CD14-positive monocyte (primary cell): ENCODE data around the gene TECTB. TPM values are rescaled to one million over a fixed set of nuclear protein-coding genes. Genes with fewer than 3 reads are reported as not detected.

Experiments used
- DNase-seq, 3 donors: peaks; one replicate each; pipeline ENCODE4 v3.0.0-alpha.2; 2011 to 2022
- H2AFZ ChIP-seq: 2 replicates; pipeline ENCODE4 v1.6.0; 2012; ENCODE audit warnings: mild to moderate bottlenecking, low read depth, low read length, inconsistent platforms; ENCODE audit not compliant: insufficient read depth, poor library complexity, severe bottlenecking
- H3K27ac ChIP-seq, 2 donors: 1 replicate in 1 of 2; 2 replicates in 1 of 2; pipeline ENCODE4 v1.5.1; 2012 to 2013; ENCODE audit warnings: low read length in 2 of 2, control low read depth in 1 of 2, inconsistent platforms in 1 of 2, low read depth in 1 of 2, mild to moderate bottlenecking in 1 of 2
- H3K27me3 ChIP-seq, 2 donors: one replicate each; pipeline versions ENCODE4 v1.6.0 to v1.6.1; 2011 to 2013; ENCODE audit warnings: low read length in 2 of 2; ENCODE audit not compliant: control insufficient read depth in 2 of 2, insufficient read depth in 2 of 2
- H3K36me3 ChIP-seq, 2 donors: replicated peaks in 1 of 2; 1 replicate in 1 of 2; 2 replicates in 1 of 2; pipeline versions ENCODE4 v1.5.1 to v1.6.1; 2012 to 2013; ENCODE audit warnings: low read length in 2 of 2, control low read depth in 1 of 2, inconsistent platforms in 1 of 2, mild to moderate bottlenecking in 1 of 2; ENCODE audit not compliant: insufficient read depth in 2 of 2, control insufficient read depth in 1 of 2
- H3K4me1 ChIP-seq, 2 donors: 1 replicate in 1 of 2; 2 replicates in 1 of 2; pipeline versions ENCODE4 v1.5.1 to v1.6.1; 2012 to 2013; ENCODE audit warnings: low read length in 2 of 2, control low read depth in 1 of 2, inconsistent platforms in 1 of 2, mild to moderate bottlenecking in 1 of 2, moderate library complexity in 1 of 2; ENCODE audit not compliant: insufficient read depth in 2 of 2, control insufficient read depth in 1 of 2
- H3K4me2 ChIP-seq: replicated peaks from 2 replicates; pipeline ENCODE3; 2012; ENCODE audit warnings: low read length, moderate library complexity, mild to moderate bottlenecking; ENCODE audit not compliant: poor library complexity, severe bottlenecking; ENCODE audit errors: extremely low read depth
- H3K4me3 ChIP-seq, 3 experiments: fragments of 200-600 bp in 1 of 3; sonication (generic) in 1 of 3; replicated peaks in 1 of 3; 1 replicate in 2 of 3; 2 replicates in 1 of 3; pipeline ENCODE4 v1.5.1; 2011 to 2013; ENCODE audit warnings: low read length in 3 of 3, mild to moderate bottlenecking in 3 of 3, control low read depth in 2 of 3, low read depth in 2 of 3, inconsistent platforms in 1 of 3, moderate library complexity in 1 of 3
- H3K79me2 ChIP-seq: 2 replicates; pipeline ENCODE4 v1.6.0; 2012; ENCODE audit warnings: mild to moderate bottlenecking, control low read depth, inconsistent platforms, low read length, moderate library complexity; ENCODE audit not compliant: insufficient read depth
- H3K9ac ChIP-seq: 2 replicates; pipeline ENCODE4 v1.6.0; 2017; ENCODE audit warnings: low read length, mild to moderate bottlenecking; ENCODE audit not compliant: insufficient read depth, poor library complexity, severe bottlenecking
- H3K9me3 ChIP-seq, 2 donors: replicated peaks in 1 of 2; 1 replicate in 1 of 2; 2 replicates in 1 of 2; pipeline versions ENCODE4 v1.5.1 to v1.6.1; 2012 to 2013; ENCODE audit warnings: low read length in 2 of 2, control low read depth in 1 of 2; ENCODE audit not compliant: control insufficient read depth in 1 of 2, insufficient read depth in 1 of 2
- H4K20me1 ChIP-seq: 2 replicates; pipeline ENCODE4 v1.6.0; 2012; ENCODE audit warnings: mild to moderate bottlenecking, low read length, control low read depth, moderate library complexity; ENCODE audit not compliant: insufficient read depth
- H3K27ac Mint-ChIP-seq, 7 donors: one replicate each; pipeline ENCODE4 v1.8.0; 2020; ENCODE audit warnings: mild to moderate bottlenecking in 7 of 7, mixed read lengths in 7 of 7, moderate library complexity in 6 of 7, inconsistent platforms in 2 of 7
- H3K27me3 Mint-ChIP-seq, 3 donors: one replicate each; pipeline ENCODE4 v1.8.0; 2021 to 2022; ENCODE audit warnings: low read depth in 3 of 3, mild to moderate bottlenecking in 3 of 3, mixed read lengths in 3 of 3, moderate library complexity in 3 of 3, inconsistent platforms in 1 of 3
- H3K36me3 Mint-ChIP-seq, 2 donors: one replicate each; pipeline ENCODE4 v1.8.0; 2020; ENCODE audit warnings: mixed read lengths in 2 of 2, inconsistent platforms in 1 of 2, mild to moderate bottlenecking in 1 of 2
- H3K4me1 Mint-ChIP-seq: one replicate; pipeline ENCODE4 v1.8.0; 2020; ENCODE audit warnings: mild to moderate bottlenecking, mixed read lengths
- H3K4me3 Mint-ChIP-seq, 2 donors: one replicate each; pipeline ENCODE4 v1.8.0; 2020; ENCODE audit warnings: mild to moderate bottlenecking in 2 of 2, mixed read lengths in 2 of 2, moderate library complexity in 1 of 2
- H3K9me3 Mint-ChIP-seq, 7 donors: one replicate each; pipeline ENCODE4 v1.8.0; 2020 to 2022; ENCODE audit warnings: mixed read lengths in 7 of 7, mild to moderate bottlenecking in 6 of 7, moderate library complexity in 6 of 7, inconsistent platforms in 2 of 7
- WGBS: methylation state at CpG from one replicate; pipeline ENCODE4 v1.1.5; 2013; ENCODE audit warnings: missing lambda C conversion rate; ENCODE audit not compliant: insufficient coverage; 5-methylcytosine and 5-hydroxymethylcytosine counted together
- intact Hi-C, 2 donors: fragments of 100-400 bp; cut with micrococcal nuclease; formaldehyde crosslinking; loops; one replicate each; pipeline versions ENCODE4 v1.15.0 to v1.15.1; 2023
- polyA plus RNA-seq, 3 donors: library from polyadenylated mRNA; depleted of rRNA in 1 of 3; unstranded in 2 of 3; stranded (reverse) in 1 of 3; fragments of 300-500 nt in 2 of 3; fragments of >200 nt in 1 of 3; fragmentation: Illumina TruSeq in 2 of 3; gene quantifications; 1 replicate in 2 of 3; 2 replicates in 1 of 3; pipeline ENCODE4 v1.2.3, GENCODE V29; 2012 to 2021
- TF ChIP-seq, protein P1 (sequence below): fragments of 200-600 bp; IDR thresholded peaks from one replicate; pipeline ENCODE4 v1.8.0; 2022; ENCODE audit warnings: antibody characterized with exemption, mild to moderate bottlenecking

TECTB gene
- polyA plus RNA-seq, 3 donors, result not detected

DNA sequence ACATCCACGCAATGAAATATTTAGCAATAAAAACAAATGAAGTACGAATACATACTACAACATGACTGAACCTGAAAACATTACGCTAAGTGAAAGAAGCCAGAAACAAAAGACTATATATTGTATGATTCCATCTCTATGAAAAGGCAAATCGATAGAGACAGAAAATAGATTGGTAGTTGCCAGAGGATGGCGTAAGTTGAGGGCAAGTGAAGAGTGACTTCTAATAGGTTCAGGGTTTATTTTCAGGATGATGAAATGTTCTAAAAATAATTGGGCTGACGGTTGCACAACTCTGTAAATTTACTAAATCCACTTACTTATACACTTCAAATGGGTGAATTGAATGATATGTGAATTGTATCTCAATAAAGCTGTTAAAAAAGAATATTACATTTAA lies 39.5 kb upstream of the TECTB start:
- H3K27me3 Mint-ChIP-seq, result peaks cover 28 to 61% (median 35%) of the 10 kb centered on the region in 3 donors
- DNase-seq, result no peak
- H3K4me3 ChIP-seq, result no peak overlapping the region
- no peaks in the 10 kb centered on the region for H3K79me2 ChIP-seq
- no peak overlapping the region for H3K9ac ChIP-seq
- H3K4me1 Mint-ChIP-seq, result peaks cover 10% of the 10 kb centered on the region
- no peak overlapping the region for H3K4me2 ChIP-seq
- no peaks in the 10 kb centered on the region for H3K36me3 ChIP-seq
- H3K27me3 ChIP-seq, result peaks cover 0 to 42% of the 10 kb centered on the region in 2 donors
- no peak overlapping the region for H3K27ac Mint-ChIP-seq
- no peak overlapping the region for H3K27ac ChIP-seq
- no peaks in the 10 kb centered on the region for H4K20me1 ChIP-seq
- TF ChIP-seq, protein P1, sequence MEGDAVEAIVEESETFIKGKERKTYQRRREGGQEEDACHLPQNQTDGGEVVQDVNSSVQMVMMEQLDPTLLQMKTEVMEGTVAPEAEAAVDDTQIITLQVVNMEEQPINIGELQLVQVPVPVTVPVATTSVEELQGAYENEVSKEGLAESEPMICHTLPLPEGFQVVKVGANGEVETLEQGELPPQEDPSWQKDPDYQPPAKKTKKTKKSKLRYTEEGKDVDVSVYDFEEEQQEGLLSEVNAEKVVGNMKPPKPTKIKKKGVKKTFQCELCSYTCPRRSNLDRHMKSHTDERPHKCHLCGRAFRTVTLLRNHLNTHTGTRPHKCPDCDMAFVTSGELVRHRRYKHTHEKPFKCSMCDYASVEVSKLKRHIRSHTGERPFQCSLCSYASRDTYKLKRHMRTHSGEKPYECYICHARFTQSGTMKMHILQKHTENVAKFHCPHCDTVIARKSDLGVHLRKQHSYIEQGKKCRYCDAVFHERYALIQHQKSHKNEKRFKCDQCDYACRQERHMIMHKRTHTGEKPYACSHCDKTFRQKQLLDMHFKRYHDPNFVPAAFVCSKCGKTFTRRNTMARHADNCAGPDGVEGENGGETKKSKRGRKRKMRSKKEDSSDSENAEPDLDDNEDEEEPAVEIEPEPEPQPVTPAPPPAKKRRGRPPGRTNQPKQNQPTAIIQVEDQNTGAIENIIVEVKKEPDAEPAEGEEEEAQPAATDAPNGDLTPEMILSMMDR, result no peak
- intact Hi-C loops, result no loop called here
- no peak overlapping the region for H2AFZ ChIP-seq
- no peak overlapping the region for H3K4me3 Mint-ChIP-seq
- peaks cover 0 to 8% of the 10 kb centered on the region in 2 donors for H3K4me1 ChIP-seq
- WGBS, result no CpG with 5 or more reads among the region's 6 CpGs
- peaks cover 0 to 7% of the 10 kb centered on the region in 2 donors for H3K36me3 Mint-ChIP-seq
- peaks cover 31 to 56% (median 49%) of the 10 kb centered on the region in 7 donors for H3K9me3 Mint-ChIP-seq
- peaks cover 39 to 40% of the 10 kb centered on the region in 2 donors for H3K9me3 ChIP-seq

DNA sequence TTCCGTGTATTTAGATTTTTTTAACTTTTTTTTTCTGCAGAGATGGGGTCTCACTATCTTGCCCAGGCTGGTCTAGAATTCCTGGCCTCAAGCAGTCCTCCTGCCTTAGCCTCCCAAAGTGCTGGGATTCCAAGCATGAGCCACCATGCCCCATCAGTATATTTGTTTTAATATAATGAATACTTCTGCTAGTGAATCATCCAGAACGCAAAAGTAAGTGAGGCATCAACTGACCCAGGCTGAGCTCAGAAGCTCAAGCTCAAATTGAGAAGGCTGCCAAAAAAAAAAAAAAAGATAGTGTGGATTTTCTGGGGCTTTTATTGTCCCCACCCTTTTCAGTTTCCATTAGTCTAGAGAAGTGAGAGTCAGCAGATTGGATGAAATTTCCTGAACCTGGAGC lies 39.0 kb upstream of the TECTB start:
- Histone ChIP-seq H3K4me2 (no peak overlapping the region), H3K9me3 (peaks cover 40 to 42% of the 10 kb centered on the region in 2 donors), H3K79me2 (no peaks in the 10 kb centered on the region), H3K27me3 (peaks cover 0 to 39% of the 10 kb centered on the region in 2 donors), H3K36me3 (no peaks in the 10 kb centered on the region), H2AFZ (no peak overlapping the region), H3K4me3 (no peak overlapping the region), H3K4me1 (peaks cover 0 to 8% of the 10 kb centered on the region in 2 donors), H3K27ac (no peak overlapping the region), H3K9ac (no peak overlapping the region), H4K20me1 (no peaks in the 10 kb centered on the region)
- no CpG with 5 or more reads among the region's 2 CpGs for WGBS
- H3K27me3 Mint-ChIP-seq, result peaks cover 25 to 59% (median 30%) of the 10 kb centered on the region in 3 donors
- DNase-seq, result no peak
- peaks cover 28 to 55% (median 49%) of the 10 kb centered on the region in 7 donors for H3K9me3 Mint-ChIP-seq
- peaks cover 10% of the 10 kb centered on the region for H3K4me1 Mint-ChIP-seq
- no peak overlapping the region for H3K27ac Mint-ChIP-seq
- intact Hi-C loops, result no loop called here
- TF ChIP-seq, protein P1, result no peak
- no peak overlapping the region for H3K4me3 Mint-ChIP-seq
- H3K36me3 Mint-ChIP-seq, result peaks cover 0 to 4% of the 10 kb centered on the region in 2 donors
